GM19351 (cell line): Measurements from ENCODE around the gene RERE.
A peak's percentile ranks its signal among the peaks of the same experiment; 100 is the strongest.
"Not testable (repeated sequence)": the region's sequence is repeated elsewhere in the genome, so short reads cannot be mapped to it uniquely, and the experiment has no call there.

Source experiments
- ATAC-seq: cut with Tn5 transposase; IDR thresholded peaks from one replicate; pipeline ENCODE4 v1.9.1; 2021; ENCODE audit warnings: mild to moderate bottlenecking, moderate library complexity; ENCODE audit not compliant: unreplicated experiment

The RERE gene

DNA sequence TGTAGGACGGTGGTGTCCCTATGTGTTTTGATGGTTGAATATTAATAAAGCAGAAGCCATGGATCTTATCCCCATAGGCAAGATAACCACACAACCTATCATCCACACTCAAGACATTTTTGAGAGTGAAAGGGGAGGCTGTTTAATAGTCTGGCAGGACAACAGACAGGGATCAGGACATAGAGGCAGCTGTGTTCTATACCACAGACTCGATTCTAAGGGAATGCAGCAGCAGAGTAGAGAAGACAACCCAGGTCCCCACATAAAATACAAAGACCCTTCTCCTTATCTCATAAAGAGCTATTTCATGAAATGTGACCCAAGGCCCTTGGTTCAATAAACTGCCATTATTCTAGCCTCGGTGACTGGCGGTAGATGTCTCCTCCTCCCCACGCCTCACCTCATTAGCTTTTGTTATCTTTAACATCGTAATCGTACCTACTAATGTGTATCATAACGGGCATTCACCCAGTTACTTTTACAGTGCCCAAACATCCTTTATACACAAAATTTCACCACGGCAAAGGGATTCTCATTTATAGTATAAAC, 196.3 kb downstream of the RERE start:
- not testable (repeated sequence) for ATAC-seq

DNA sequence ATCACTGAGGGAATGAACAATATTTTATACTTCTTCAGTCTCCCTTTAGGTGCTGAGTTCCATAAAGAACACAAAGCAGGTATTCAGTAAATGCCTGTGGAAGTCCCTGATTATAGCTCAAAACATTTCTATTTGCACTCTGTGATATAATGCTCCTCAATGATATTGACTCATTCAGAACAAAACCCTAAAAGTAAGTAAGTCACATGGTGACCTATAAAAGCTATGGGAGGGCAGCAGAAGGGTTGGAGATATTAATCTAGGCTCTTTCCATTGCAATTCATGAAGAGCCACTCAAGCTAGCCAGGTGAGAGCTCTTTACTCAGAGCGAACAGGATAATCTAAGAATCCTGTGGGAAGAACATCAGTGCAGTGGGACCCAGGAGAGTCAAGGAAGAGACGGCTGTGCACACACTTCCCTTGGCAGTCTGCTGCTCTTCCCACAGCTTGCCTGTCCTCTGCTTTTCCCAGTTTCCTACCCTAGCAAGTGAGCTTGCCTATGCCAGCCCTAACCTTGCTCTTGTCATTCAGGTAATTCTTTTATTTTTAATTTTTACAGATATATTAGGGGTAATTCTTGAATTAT, 197.4 kb downstream of the RERE start:
- ATAC-seq: not testable (repeated sequence)

DNA sequence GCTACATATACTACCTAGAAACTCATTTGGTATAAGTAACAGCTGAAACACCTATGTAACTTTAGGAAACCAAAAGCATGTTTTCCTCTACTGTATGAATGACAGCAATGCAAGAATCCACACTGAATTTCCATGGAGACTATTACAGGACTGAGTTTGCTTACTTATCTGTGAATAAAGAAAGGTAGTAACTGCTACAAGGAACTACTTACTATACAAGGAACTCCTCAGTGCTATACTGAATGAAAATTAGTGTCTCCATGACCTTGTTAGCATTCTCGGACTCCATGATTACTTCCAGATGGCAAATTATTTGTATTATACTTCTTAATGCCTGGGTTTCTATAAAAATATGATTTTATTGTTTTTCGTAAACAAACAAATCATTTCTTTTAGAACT, 198.0 kb downstream of the RERE start:
- not testable (repeated sequence) for ATAC-seq

DNA sequence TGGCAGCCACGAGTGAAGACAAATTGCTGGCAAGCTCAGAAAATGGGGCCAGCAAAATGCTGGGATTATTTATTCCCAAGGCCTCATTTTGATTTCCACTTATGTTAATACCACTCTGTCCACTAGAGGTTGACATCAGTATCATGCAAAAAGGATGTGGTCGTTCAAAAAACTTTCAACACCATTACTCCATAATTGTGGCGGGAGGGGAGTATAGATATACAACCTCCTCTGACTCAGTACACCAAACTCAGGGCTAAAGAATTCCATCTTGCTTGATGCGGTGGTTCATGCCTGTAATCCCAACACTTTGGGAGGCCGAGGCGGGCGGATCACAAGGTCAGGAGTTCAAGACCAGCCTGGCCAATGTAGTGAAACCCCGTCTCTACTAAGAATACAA, 200.6 kb downstream of the RERE start:
- not testable (repeated sequence) for ATAC-seq

- ATAC-seq: not testable (repeated sequence)
Observed at GRCh38 chr1:8611634-8612515, 205.6 kb downstream of the RERE start.

- no peak for ATAC-seq
Observed at GRCh38 chr1:8607906-8608305, 209.5 kb downstream of the RERE start.

GRCh38 chr1:8604041-8604945, 213.1 kb downstream of the RERE start:
- ATAC-seq: peak; percentile 90

DNA sequence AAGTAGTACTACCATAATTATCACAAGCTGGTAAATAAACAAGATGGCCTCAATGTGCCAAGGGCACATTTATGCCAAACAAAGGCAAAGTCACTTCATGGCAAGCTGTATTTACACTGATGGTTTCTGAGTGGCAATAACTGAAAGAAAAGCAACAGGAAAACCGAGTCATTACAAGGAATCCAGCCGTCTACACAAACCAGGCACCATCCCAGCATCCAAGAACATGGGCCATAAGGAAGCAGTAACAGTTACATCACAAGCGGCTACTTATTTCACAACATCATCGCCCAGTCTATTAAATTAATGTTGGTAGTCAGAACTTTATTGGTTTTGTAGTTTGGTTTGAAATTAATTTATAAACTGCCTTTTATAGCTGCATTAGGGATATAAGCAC, 214.2 kb downstream of the RERE start:
- ATAC-seq: no peak

DNA sequence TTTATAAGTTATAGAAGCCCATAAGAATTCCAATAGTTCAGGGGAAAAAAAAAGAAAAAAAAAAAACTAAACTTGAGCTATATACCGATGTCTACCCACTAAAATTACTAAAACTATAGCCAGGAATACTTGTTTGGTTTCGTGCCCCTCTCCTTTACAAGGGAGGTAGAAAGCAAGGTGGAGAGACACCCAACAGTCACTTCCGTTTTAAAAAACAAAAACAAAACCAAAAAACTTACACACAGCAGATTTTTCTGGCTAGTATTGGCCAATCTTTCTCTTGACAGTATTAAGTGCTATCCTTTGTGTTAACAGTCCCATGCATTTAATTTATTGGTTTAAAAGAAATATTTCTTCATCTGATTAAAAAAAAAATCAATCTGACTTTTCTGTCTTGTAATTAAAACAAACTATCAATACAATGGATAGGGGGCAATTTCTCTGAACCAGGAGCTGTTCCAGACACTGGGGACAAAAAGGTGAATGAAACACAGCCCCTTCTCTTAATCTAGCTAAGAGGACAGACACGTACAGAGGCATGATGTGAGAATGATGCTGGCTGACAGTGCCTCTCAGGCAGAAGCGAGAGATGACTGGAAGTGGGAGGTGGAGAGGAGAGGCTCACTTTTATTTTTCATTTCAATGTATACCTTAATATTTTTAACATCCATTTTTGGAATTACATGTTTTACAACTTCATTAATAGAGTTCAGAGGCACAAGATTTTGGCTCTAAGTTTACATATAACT, 214.8 kb downstream of the RERE start:
- no peak for ATAC-seq

DNA sequence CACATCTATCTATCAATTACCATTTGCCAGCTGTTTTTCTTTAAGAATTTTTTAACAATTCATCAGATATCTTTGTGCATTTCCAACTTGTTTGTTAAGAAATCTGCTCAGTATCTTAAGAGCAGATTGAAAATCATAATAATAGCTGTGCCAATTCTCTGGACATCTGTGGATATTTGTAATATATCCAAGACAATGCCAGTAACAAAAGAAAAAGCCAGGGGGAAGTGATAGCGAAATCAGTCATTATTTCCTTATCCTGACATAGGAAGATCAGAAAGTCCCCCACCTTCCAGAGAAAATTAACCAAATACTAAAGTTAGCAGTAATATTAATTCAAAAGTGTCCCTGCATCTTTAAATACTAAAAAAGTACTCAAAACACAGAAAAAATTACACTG, 217.1 kb downstream of the RERE start:
- ATAC-seq: no peak

GRCh38 chr1:8599646-8600212, 217.7 kb downstream of the RERE start:
- no peak for ATAC-seq

DNA sequence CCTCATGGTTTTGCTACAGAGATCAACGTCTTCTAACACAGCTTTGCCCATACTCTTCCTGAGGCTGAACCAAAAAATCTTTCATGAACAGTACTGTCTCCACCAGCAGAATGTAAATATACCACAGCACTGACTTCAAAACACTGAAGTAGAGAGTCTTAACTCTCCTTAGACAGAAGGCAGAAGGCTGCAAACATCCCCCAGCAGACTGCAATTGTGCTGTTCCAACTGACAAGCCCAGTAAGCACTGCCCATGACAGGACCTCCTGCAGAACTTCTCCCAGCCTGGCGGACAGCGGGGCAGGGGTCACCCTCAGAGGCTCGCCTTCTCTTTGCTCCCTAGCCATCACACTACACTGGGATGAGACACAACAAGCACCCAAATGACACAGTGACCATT, 218.7 kb downstream of the RERE start:
- ATAC-seq: no peak

- no peak for ATAC-seq
Observed at GRCh38 chr1:8598060-8598724, 219.2 kb downstream of the RERE start.

GRCh38 chr1:8597455-8597854, 220.0 kb downstream of the RERE start:
- ATAC-seq: no peak

- no peak for ATAC-seq
Observed at GRCh38 chr1:8595941-8596340, 221.5 kb downstream of the RERE start.

- no peak for ATAC-seq
Observed at GRCh38 chr1:8595332-8595731, 222.1 kb downstream of the RERE start.

DNA sequence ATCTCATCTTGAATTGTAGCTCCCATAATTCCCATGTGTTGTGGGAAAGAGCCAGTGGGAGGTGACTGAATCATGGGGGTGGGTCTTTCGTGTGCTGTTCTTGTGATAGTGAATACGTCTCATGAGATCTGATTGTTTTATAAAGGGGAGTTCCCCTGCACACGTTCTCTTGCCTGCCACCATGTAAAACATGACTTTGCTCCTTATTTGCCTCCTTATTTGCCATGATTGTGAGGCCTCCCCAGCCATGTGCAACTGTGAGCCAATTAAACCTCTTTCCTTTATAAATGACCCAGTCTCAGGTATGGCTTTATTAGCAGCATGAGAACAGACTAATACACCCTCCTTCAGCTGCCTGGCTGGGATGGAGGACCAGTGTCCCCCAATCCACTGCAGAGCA, 224.1 kb downstream of the RERE start:
- ATAC-seq: not testable (repeated sequence)

DNA sequence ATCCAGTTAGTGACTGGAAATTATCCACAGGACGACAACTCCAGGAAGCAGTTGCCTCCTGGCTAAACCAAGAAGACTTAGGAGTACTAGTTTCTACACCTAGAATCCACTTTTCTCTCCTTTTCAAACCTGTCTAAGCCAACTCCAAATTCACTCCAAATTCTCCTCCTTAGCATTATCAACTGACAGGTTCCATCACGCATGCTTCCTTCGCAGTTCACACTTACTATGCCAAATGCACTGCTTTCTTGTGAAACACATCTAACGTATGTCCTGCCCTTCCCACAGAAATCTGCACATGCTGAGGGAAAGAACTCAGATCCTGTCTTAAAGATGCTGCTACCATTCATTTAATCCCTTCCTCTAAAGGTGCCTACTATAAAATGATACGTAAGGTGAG, 225.9 kb downstream of the RERE start:
- no peak for ATAC-seq

GRCh38 chr1:8590721-8591351, 226.6 kb downstream of the RERE start:
- no peak for ATAC-seq
